GM15510 (cell line): ENCODE data around the gene C11orf54.

Experiments used
- POLR2A ChIP-seq: IDR thresholded peaks from 3 replicates; pipeline ENCODE4 v1.6.1; 2011; ENCODE audit warnings: borderline replicate concordance; ENCODE audit not compliant: insufficient read length; ENCODE audit errors: extremely low read depth

C11orf54 gene

DNA sequence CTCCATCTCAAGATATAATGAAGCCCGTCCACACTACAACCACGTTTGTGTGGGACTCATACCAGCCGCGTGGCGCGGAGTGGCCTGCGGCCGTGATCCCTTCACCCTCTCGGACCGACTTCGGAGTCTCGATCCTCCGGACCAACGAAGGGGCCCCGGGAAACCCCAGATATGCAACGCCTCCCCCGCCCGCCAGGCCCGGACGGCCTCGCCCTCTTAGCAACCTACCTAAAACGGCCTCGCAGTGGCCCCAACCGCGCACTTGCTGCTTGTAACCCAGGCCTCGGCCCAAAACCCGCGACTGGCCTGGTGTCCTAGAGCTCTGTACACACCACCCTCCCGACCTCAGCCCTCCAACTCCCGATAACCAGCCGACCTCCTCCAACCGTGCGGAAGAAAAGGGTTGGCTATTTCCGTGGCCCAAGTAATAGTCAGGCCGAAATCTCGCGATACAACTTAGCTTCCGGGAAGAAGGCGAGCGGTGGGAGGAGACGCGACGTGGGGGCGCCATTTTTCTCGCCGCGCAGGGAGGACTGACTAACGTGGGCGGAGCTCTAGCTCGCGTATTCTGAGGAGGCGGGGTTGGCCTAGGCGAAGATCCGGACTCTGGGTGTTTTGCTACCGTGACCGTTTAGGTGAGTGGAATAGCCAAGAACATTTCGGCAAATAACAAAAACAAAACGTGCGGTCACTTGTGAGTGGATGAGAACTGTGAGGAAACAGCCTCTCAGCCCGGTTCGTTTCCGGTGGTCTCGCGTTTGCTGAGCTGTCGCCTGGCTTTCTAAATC, at the start of gene C11orf54, which contains the start of gene TAF1D:
C11orf54 (plus strand) TSS at position 579 of the 788 bp plus-strand sequence. CDS start 5,722 bp downstream, outside the sequence.
TAF1D (minus strand) TSS at position 402 of the 788 bp plus-strand sequence. CDS start 2,191 bp downstream, outside the sequence.
- peak; percentile 97 for TF ChIP-seq POLR2A

GRCh38 chr11:93694109-93694508, 47.4 kb upstream of the C11orf54 start:
- TF ChIP-seq POLR2A: no peak

DNA sequence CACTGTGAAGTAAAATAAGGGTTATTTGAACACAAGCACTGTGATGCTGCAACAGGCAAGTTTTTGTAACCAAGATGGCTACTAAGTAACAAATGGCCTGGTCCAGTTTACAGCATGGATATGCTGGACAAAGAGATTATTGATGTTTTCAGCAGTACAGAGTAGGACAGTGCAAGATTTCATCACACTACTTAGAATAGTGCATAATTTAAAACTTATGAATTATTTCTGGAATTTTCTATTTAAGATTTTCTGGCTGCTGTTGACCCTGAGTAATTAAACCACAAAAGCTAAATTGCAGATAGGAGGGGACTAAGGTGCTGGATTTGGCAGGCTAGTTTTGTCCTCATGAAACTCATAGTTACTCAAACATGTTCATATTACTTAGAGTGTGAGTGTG, 46.9 kb upstream of the C11orf54 start:
- no peak for TF ChIP-seq POLR2A

DNA sequence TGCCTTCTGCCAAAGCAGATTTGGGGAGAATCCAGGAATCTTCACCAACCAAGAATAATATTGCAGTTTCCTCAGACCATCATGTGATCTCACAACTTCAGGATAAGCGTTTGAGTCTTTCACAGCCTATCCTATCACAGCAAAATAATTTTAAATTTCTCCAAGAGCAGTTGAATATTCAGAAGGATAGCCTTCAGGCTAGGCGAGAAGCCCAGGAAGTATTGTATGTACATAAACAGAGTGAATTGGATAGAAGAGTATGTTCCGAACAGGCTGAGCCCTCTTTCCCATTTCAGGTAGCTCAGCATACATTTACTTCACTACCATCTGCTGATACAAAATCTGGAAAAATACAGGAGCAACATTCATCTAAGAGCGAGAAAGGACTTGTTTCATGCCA, 43.9 kb upstream of the C11orf54 start:
- no peak for TF ChIP-seq POLR2A

DNA sequence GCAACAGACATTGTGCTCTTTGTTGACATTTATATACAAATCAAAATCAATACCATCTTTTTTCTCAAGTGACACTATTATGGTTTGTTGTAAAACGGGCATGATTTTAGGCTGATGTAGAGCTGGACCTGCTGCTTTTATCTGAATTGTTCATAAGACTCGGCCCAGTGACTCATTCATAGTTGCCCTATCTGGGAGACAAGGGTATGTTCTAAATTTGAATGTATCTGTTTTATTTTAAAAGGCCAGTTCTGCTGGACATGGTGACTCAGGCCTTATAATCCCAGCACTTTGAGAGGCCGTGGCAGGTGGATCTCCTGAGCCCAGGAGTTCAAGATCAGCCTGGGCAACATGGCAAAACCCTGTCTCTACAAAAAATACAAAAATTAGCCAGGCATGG, 40.6 kb upstream of the C11orf54 start:
- TF ChIP-seq POLR2A: no peak

DNA sequence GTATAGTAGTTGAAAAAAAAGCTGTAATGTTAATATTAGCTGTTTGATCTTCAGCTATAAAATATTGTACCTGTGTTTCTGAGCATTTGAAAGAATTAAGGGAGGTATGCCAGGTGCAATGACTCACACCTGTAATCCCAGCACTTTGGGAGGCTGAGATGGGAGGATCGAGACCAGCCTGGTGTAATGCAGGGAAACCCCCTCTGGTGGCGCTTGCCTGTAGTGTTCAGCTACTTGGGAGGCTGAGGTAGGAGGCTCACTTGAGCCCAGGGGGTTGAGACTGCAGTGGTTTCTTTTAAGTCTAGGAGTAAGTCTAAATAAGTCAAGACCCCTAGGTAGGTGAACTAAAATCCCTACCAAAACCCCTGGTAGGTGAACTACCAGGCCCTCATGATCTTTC, 37.2 kb upstream of the C11orf54 start:
- TF ChIP-seq POLR2A: no peak

DNA sequence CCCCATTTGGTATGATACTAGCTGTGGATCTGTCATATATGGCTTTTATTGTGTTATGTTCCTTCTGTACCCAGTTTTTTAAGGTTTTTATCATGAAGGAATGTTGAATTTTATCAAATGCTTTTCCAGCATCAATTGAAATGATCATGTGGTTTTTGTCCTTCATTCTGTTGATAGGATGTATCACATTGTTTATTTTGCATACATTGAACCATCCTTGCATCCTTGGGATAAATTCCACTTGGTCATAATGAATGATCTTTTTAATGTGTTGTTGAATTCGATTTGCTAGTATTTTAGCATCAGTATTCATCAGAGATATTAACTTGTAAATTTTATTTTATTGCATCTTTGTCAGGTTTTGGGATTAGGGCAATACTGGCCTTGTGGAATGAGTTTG, 31.2 kb upstream of the C11orf54 start:
- no peak for TF ChIP-seq POLR2A

- TF ChIP-seq POLR2A: no peak
Observed at GRCh38 chr11:93712678-93713077, 28.8 kb upstream of the C11orf54 start.

DNA sequence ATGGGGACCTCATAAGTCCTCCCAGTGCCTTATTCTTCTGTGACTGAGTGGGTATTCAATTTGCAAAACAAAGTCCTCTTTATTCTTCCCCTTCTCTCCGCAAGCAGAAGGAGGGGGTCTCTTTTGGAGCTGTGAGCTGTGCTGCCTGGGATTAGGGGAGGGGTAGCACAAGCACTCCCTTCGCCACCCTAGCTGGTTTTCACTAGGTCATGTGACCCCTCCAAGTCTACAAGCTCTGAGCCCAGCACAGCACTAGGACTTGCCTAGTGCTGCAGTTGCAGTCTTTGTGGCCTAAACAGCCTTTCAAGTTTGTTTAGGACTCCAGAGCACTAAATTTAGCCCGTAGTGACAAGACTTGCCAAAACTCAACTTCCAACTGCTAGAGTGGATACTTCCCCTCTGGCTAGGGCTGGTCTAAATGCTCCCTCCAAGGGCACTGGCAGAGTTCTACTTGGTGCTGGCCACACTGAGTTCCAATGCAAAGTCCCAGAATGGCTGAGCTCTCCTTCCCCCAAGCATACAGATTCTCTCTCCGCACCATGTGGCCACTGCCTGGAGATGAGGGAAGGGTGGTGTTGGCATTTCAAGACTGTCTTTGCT, 25.6 kb upstream of the C11orf54 start:
- no peak for TF ChIP-seq POLR2A

- no peak for TF ChIP-seq POLR2A
Observed at GRCh38 chr11:93717501-93717900, 24.0 kb upstream of the C11orf54 start.

GRCh38 chr11:93718057-93718563, 23.4 kb upstream of the C11orf54 start:
- TF ChIP-seq POLR2A: no peak

DNA sequence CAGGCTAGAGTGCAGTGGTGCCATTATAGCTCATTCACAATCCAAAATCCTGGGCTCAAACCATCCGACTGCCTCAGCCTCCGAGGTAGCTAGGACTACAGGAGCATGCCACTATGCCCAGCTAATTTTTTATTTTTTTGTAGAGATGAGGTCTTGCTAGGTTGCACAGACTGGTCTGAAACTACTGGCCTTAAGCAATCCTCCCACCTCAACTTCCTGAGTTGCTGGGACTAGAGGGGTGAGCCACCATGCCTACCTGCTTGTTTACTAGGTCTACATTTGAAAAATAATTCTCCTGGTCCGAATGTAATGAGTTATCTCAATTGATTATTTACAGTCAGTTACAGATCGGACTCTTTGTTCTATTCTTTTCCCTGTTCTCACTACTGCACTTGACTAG, 22.2 kb upstream of the C11orf54 start:
- no peak for TF ChIP-seq POLR2A

GRCh38 chr11:93720522-93720921, 20.9 kb upstream of the C11orf54 start:
- TF ChIP-seq POLR2A: no peak

DNA sequence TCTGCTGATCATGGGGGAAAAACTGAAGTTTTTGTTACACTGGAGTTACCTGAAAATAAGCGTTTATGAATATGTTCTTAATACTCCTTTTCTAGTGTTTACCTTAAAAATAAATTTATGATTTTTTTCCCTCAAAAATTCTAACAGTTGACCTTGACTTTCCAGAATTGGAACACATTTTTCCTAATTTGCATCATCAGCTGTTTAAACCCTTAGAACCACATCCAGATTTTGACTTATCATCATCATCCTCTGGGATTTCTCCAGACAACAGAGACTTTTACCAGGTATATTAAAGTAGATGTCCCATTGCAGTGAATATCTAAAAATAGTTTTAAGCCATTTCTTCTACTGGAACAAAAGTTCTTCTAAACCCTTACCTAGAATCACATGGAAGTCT, 17.4 kb upstream of the C11orf54 start:
- TF ChIP-seq POLR2A: no peak

DNA sequence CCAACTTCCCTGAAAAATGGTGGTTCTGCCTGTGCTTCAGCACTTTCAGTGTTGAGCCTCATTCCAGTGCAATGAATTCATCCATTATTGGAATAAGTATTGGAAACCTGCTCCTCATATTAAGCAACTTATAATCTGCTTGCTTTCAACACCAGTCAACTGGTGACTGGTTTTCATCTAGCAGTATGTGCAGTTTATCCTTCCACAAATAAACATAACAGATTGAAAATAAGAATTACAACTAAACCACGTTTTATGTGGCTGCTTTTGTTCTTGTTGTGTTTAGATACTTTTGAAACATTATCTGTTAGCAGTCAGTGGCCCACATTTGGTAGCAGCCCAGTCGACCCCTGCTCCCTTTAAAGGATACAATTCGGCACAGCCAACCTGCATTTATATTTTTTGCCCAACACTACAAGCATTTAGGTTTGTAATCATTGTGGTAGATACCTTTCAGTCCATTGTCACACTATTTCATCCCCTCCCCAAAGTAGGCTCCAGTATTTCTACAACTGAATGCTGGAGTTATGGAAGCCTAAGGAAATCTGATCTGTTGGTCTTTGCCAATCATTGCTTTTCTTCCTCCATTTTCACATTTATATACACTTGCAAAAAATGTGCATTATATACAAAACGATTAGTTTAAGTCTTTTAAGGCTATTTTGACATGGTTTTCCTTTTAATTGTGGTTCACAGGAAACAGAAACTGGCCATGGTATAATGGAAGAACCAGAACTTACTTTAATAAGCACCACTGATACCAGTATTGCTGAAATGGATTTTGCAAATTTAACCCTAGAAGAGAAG, 13.3 kb upstream of the C11orf54 start:
- no peak for TF ChIP-seq POLR2A

DNA sequence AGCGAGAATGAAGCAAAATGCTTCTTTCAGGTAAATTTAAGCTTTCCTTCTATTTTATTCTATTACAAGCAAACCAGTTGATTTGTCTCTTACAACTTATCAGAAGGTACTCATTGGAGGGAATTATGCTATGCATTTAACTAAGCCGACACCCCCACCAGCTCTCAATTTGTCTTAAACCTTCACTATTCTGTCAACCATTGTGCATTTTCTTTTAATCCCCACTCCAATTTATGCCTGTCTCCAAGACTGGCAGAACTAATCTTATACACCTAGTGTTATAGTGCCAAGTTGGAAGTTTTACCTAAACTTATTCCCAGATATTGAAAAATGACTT, 12.7 kb upstream of the C11orf54 start:
- TF ChIP-seq POLR2A: no peak

GRCh38 chr11:93729129-93729616, 12.3 kb upstream of the C11orf54 start:
- TF ChIP-seq POLR2A: peak; percentile 21
